ENCODE measurements around the gene DFFA. TPM values are rescaled to one million over a fixed set of nuclear protein-coding genes. Genes with fewer than 3 reads are reported as not detected.

Gene DFFA
- total and polyA plus RNA-seq, 2 of the 4 experiments (the other 2 are of a cell fraction), result 28.1 to 62.6 TPM

DNA sequence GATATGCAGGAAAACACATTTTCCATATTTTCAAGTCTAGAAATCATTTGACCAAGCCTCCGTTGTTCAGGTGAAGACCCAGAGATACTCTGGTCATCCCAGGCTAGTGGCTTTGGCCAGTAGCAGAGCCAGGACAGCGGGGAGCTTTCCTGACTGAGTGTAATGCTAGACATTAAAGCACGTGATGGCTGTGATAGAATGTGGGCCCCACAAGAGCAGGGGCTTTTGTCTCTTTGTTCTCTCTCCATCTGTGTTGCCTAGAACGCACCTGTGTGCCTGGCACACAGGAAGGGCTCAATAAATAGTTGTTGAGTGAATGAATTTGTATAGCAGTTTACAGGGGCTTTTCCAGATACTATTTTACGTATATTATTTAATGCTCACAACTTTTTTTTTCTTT lies 31.5 kb downstream of the DFFA start:
- intact Hi-C loops (cut with micrococcal nuclease) (no loop called here), dilution Hi-C loops (cut with HindIII; ENCODE audit: low sequenced_read_pairs, unreplicated experiment) (no loop called here), in situ Hi-C loops (cut with MboI; ENCODE audit: low sequenced_read_pairs) (no loop called here)
- Histone ChIP-seq H3K27me3 (ENCODE audit: control insufficient read depth, insufficient read depth, low read length) (no peaks in the 10 kb centered on the region), H3K4me1 (ENCODE audit: control insufficient read depth, insufficient read depth, low read length) (peaks cover 2% of the 10 kb centered on the region; the same call in 1 of the 2 replicates), H3K18ac (ENCODE audit: low read depth, low read length) (no peak overlapping the region), H3K4ac (ENCODE audit: low read depth, low read length) (no peak overlapping the region), H4K20me1 (ENCODE audit: insufficient read depth, low read length) (no peaks in the 10 kb centered on the region), H4K5ac (ENCODE audit: low read depth, low read length) (no peak overlapping the region), H2BK20ac (ENCODE audit: low read depth, low read length) (no peak overlapping the region), H2BK15ac (ENCODE audit: low read depth, low read length) (no peak overlapping the region), H2AK5ac (ENCODE audit: low read depth, low read length) (no peak overlapping the region), H4K8ac (ENCODE audit: low read depth in 2 of 2, low read length in 2 of 2) (no peak overlapping the region), H3K4me2 (ENCODE audit: low read depth, low read length) (no peak overlapping the region), H3K14ac (replicated peaks; ENCODE audit: low read depth, low read length) (no peak overlapping the region), H3K9me1 (ENCODE audit: insufficient read depth, low read length) (no peaks in the 10 kb centered on the region), H3K9ac (ENCODE audit: low read depth, low read length) (no peak overlapping the region), H3K79me1 (ENCODE audit: low read depth in 1 of 2, low read length in 2 of 2) (peaks cover 0 to 4% of the 10 kb centered on the region in 2 experiments; a peak in 1 of 4 replicates), H3K23ac (ENCODE audit: low read depth, low read length) (no peak overlapping the region), H2BK5ac (ENCODE audit: low read depth, low read length, poor library complexity, severe bottlenecking) (no peak overlapping the region), H4K91ac (ENCODE audit: insufficient read depth, low read depth, low read length) (no peak overlapping the region), H3K9me3 (ENCODE audit: control insufficient read depth, insufficient read depth, low read length) (no peaks in the 10 kb centered on the region), H3K4me3 (ENCODE audit: insufficient read depth, low read depth, low read length) (no peak overlapping the region), H3K56ac (ENCODE audit: extremely low read depth, insufficient read depth, low read length) (no peak overlapping the region), H3K27ac (ENCODE audit: insufficient read depth, low read length) (no peak overlapping the region), H2BK120ac (ENCODE audit: low read depth, low read length) (no peak overlapping the region), H2AFZ (replicated peaks; ENCODE audit: low read length, poor library complexity) (no peak overlapping the region), H2AK9ac (replicated peaks; ENCODE audit: low read depth, low read length, poor library complexity) (no peak overlapping the region), H3K36me3 (ENCODE audit: control insufficient read depth, insufficient read depth, low read length) (peaks cover 7% of the 10 kb centered on the region; the same call in 1 of the 2 replicates)
- ATAC-seq (ENCODE audit: low read depth) (no peak), DNase-seq (no peak)
- CTCF ChIA-PET, result no interaction called here
- POLR2A ChIA-PET (ENCODE audit: unreplicated experiment), result no interaction called here
- WGBS, 2 experiments (ENCODE audit: extremely low coverage in 2 of 2, insufficient read length in 1 of 2), result 80% methylated on average over 1 of the region's 5 CpGs; no CpG with 5 or more reads in 1 of the 2 experiments
- TF ChIP-seq SMC3 (IDR thresholded peaks at IDR 0.05; ENCODE audit: low read depth, low read length), result no peak
- TF ChIP-seq, protein P1, sequence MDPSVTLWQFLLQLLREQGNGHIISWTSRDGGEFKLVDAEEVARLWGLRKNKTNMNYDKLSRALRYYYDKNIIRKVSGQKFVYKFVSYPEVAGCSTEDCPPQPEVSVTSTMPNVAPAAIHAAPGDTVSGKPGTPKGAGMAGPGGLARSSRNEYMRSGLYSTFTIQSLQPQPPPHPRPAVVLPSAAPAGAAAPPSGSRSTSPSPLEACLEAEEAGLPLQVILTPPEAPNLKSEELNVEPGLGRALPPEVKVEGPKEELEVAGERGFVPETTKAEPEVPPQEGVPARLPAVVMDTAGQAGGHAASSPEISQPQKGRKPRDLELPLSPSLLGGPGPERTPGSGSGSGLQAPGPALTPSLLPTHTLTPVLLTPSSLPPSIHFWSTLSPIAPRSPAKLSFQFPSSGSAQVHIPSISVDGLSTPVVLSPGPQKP (IDR thresholded peaks at IDR 0.05; ENCODE audit: borderline replicate concordance, low read depth, low read length), result no peak
- TF ChIP-seq CEBPB (IDR thresholded peaks at IDR 0.05; ENCODE audit: low read depth, low read length), result no peak
- no peak for TF ChIP-seq FOS (IDR thresholded peaks at IDR 0.05; ENCODE audit: low read depth, low read length)
- TF ChIP-seq RCOR1 (IDR thresholded peaks at IDR 0.05; ENCODE audit: insufficient replicate concordance, low read length), result no peak
- BruUV-seq (replicated peaks), result no TSS peak
